Activated CD8-positive, alpha-beta T cell treated with anti-CD3 and anti-CD28 coated beads for 36 hours (primary cell): ENCODE measurements around the gene MYO5B. TPM values are rescaled to one million over a fixed set of nuclear protein-coding genes. Genes with fewer than 3 reads are reported as not detected.

Experiments used
- ATAC-seq: fragments of 200-7000 bp; cut with Tn5 transposase; one replicate; pipeline ENCODE4 v1.10.0; 2021; ENCODE audit warnings: mild to moderate bottlenecking, moderate library complexity
- CTCF ChIA-PET: fragments of 350-600 bp; sonication (Branson Sonifier 250); formaldehyde crosslinking; loops from one replicate; lab custom pipeline; 2021; ENCODE audit warnings: antibody characterized with exemption; lab: Charles Lee
- POLR2A ChIA-PET: fragments of 350-600 bp; sonication (Branson Sonifier 250); formaldehyde crosslinking; loops from one replicate; lab custom pipeline; 2021; ENCODE audit warnings: antibody characterized with exemption; lab: Charles Lee
- DNase-seq: peaks from one replicate; pipeline ENCODE4 v3.0.0-alpha.2; 2020
- H3K27ac Mint-ChIP-seq: one replicate; pipeline ENCODE4 v1.8.0; 2021; ENCODE audit warnings: mild to moderate bottlenecking, mixed read lengths
- H3K27me3 Mint-ChIP-seq: one replicate; pipeline ENCODE4 v1.8.0; 2021; ENCODE audit warnings: mixed read lengths
- H3K36me3 Mint-ChIP-seq: one replicate; pipeline ENCODE4 v1.8.0; 2021; ENCODE audit warnings: low read depth, mixed read lengths
- H3K4me1 Mint-ChIP-seq: one replicate; pipeline ENCODE4 v1.8.0; 2021; ENCODE audit warnings: low read depth, mixed read lengths
- H3K4me3 Mint-ChIP-seq: one replicate; pipeline ENCODE4 v1.8.0; 2021; ENCODE audit warnings: mild to moderate bottlenecking, moderate library complexity, mixed read lengths
- H3K9me3 Mint-ChIP-seq: one replicate; pipeline ENCODE4 v1.8.0; 2021; ENCODE audit warnings: mixed read lengths
- intact Hi-C: fragments of 100-400 bp; cut with micrococcal nuclease; formaldehyde crosslinking; loops from one replicate; pipeline ENCODE4 v1.10.0; 2022
- total RNA-seq, 2 experiments: library from RNA; stranded (reverse); gene quantifications; one replicate each; pipeline ENCODE4 v1.2.3, GENCODE V29; 2021
- TF ChIP-seq, protein P1 (sequence below): fragments of 200-600 bp; IDR thresholded peaks from one replicate; pipeline ENCODE4 v1.8.0; 2022; ENCODE audit warnings: antibody characterized with exemption, mild to moderate bottlenecking

Gene MYO5B
- total RNA-seq, 2 experiments from 2014 or later: 0.09 TPM; not detected in 1

DNA sequence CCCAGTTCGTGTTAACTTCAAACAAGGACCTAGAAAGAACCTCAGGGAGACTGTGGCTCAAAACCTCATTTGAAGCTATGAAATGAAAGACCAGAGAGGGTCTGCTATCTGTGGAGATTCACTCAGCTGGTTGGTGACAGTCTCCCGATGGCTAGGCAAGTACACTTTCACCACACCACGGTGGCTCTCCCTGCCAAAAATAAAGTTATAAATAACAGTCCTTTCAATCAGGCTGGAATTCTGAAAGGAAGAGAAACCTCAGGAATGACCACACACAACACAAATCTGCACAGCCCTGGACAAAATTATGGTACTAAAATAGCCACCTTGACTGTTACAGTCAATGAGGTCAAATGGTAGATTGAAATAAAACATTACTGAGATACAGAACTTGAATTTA lies 221.4 kb downstream of the MYO5B start:
- ChIA-PET CTCF (no interaction called here), POLR2A (no interaction called here)
- Mint-ChIP-seq H3K27ac (no peak overlapping the region), H3K9me3 (no peaks in the 10 kb centered on the region), H3K4me1 (no peaks in the 10 kb centered on the region), H3K27me3 (peaks cover 3% of the 10 kb centered on the region), H3K4me3 (no peak overlapping the region), H3K36me3 (no peaks in the 10 kb centered on the region)
- DNase-seq (no peak), ATAC-seq (no peak)
- intact Hi-C loops: no loop called here
- TF ChIP-seq, protein P1, sequence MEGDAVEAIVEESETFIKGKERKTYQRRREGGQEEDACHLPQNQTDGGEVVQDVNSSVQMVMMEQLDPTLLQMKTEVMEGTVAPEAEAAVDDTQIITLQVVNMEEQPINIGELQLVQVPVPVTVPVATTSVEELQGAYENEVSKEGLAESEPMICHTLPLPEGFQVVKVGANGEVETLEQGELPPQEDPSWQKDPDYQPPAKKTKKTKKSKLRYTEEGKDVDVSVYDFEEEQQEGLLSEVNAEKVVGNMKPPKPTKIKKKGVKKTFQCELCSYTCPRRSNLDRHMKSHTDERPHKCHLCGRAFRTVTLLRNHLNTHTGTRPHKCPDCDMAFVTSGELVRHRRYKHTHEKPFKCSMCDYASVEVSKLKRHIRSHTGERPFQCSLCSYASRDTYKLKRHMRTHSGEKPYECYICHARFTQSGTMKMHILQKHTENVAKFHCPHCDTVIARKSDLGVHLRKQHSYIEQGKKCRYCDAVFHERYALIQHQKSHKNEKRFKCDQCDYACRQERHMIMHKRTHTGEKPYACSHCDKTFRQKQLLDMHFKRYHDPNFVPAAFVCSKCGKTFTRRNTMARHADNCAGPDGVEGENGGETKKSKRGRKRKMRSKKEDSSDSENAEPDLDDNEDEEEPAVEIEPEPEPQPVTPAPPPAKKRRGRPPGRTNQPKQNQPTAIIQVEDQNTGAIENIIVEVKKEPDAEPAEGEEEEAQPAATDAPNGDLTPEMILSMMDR: no peak

DNA sequence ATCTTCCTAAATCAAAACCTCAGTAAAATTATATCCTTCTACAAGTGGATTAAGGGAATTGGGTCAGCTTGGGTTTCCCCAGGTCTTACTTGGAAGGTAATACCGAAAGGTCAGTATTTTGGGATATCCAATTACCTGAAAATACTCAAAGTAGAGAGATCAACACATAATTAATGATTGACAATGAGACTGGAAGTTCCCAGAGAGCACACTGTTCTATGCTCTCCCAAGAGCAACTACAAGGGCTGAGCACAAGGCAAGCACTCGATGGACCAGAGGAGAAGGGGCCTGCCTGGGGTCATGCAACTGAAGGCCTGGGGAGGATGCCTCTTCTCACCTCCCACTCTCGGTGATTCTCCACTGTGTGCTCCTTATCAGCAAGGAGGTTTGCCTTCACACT lies 222.4 kb downstream of the MYO5B start:
- no peaks in the 10 kb centered on the region for H3K4me1 Mint-ChIP-seq
- H3K27ac Mint-ChIP-seq: no peak overlapping the region
- TF ChIP-seq, protein P1: no peak
- H3K27me3 Mint-ChIP-seq: peaks cover 3% of the 10 kb centered on the region
- ChIA-PET POLR2A (interaction anchor here (0.6 kb wide), 1 partner anchor 989 kb away, joined by 3 read pairs; no protein-coding TSS in a partner anchor), CTCF (no interaction called here)
- ATAC-seq (no peak), DNase-seq (no peak)
- no peaks in the 10 kb centered on the region for H3K9me3 Mint-ChIP-seq
- intact Hi-C loops: no loop called here
- no peak overlapping the region for H3K4me3 Mint-ChIP-seq
- no peaks in the 10 kb centered on the region for H3K36me3 Mint-ChIP-seq

DNA sequence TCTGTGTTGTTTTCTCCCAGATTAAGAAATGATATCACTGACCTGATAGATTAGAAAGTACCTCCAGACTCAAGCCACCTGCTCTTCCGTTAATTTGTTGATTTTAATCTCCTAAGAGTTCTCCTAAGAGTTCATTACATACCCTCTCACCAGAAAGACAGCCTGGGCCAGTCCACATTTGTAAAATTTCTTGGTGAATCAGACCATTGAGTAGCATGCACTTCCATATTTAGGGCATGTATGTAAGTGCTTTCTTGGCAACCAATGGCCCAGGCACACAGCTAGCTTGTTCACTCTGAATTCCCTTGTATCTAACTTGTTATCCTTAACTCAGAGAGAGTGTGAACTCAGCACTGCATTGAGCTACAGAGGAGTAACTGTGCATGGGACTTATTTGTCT lies 223.5 kb downstream of the MYO5B start:
- no peak overlapping the region for H3K27ac Mint-ChIP-seq

GRCh38 chr18:49970319-49970718 lies 224.6 kb downstream of the MYO5B start:
- Mint-ChIP-seq H3K4me3 (no peak overlapping the region), H3K9me3 (no peaks in the 10 kb centered on the region), H3K36me3 (no peaks in the 10 kb centered on the region), H3K4me1 (no peaks in the 10 kb centered on the region), H3K27me3 (peaks cover 3% of the 10 kb centered on the region), H3K27ac (no peak overlapping the region)
- ChIA-PET POLR2A (interaction anchor here (1.3 kb wide), 1 partner anchor 14 kb away, joined by 4 read pairs; no protein-coding TSS in a partner anchor), CTCF (no interaction called here)
- intact Hi-C loops: no loop called here
- DNase-seq: no peak
- no peak for ATAC-seq
- TF ChIP-seq, protein P1: no peak

More for the DNA sequence above, 223.5 kb downstream of the MYO5B start:
- ATAC-seq (no peak), DNase-seq (no peak)
- POLR2A ChIA-PET: no interaction called here
- H3K27me3 Mint-ChIP-seq: peaks cover 3% of the 10 kb centered on the region
- TF ChIP-seq, protein P1: no peak
- CTCF ChIA-PET: no interaction called here
- H3K4me3 Mint-ChIP-seq: no peak overlapping the region
- no peaks in the 10 kb centered on the region for H3K9me3 Mint-ChIP-seq
- no peaks in the 10 kb centered on the region for H3K4me1 Mint-ChIP-seq
- H3K36me3 Mint-ChIP-seq: no peaks in the 10 kb centered on the region
- intact Hi-C loops: no loop called here

GRCh38 chr18:49968644-49969309 lies 226.2 kb downstream of the MYO5B start:
- no peak for DNase-seq
- intact Hi-C loops: no loop called here
- ChIA-PET CTCF (no interaction called here), POLR2A (interaction anchor here (0.6 kb wide), 1 partner anchor 23 kb away, joined by 3 read pairs; no protein-coding TSS in a partner anchor)
- TF ChIP-seq, protein P1: no peak
- Mint-ChIP-seq H3K4me1 (no peaks in the 10 kb centered on the region), H3K36me3 (no peaks in the 10 kb centered on the region), H3K9me3 (no peaks in the 10 kb centered on the region), H3K4me3 (no peak overlapping the region), H3K27me3 (peaks cover 5% of the 10 kb centered on the region), H3K27ac (no peak overlapping the region)
- no peak for ATAC-seq
